Retinal pigment epithelial cell (primary cell): ENCODE measurements around the gene DBH.
"Not testable (repeated sequence)": the region's sequence is repeated elsewhere in the genome, so short reads cannot be mapped to it uniquely, and the experiment has no call there.

ENCODE experiments used
- DNase-seq: peaks from one replicate; pipeline ENCODE4 v3.0.0-alpha.2; 2010; ENCODE audit warnings: low read depth
- H3K4me3 ChIP-seq: 2 replicates; pipeline ENCODE4 v1.5.1; 2011; ENCODE audit warnings: mild to moderate bottlenecking, low read length, control low read depth, moderate library complexity
- TF ChIP-seq, protein P1 (sequence below): conservative IDR thresholded peaks from 2 replicates; pipeline ENCODE4 v1.5.1; 2011; ENCODE audit warnings: low read depth, low read length, control low read depth, inconsistent platforms

Gene DBH

DNA sequence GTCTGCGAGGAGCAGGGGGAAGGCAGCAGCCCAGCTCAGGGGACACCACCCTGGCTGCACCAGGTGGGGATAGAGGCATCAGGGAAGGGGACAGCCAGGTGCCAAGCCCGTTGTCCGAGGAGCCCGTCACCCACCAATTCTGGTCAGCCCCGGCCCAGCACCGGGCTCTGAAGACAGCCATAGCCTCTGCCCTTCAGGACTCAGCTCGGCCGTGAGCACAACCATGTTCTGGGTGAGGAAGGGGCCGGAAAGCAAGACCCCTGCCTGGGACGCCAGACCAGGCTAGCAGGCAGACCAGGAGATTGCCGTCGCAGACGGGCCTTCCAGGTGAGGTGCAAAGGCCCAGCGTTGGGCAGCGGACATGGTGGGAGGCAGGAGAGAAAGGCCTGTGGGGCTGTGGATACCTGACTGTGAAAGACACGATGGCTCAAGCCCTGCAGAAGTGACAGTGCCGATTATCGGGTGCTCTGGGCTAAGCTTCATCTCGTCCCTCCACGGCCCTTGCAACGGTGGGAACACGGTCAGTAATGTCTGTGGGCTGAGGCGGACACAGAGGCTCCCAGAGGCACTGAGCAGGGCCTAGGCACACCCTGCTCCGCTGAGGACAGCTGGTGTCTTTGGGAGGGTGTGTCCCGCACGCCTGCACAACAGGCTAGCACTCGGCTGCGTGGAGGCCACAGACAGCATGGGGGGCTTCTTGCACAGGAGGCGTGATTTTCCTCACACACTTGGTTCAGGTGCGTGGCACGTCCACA is 36.5 kb downstream of the DBH start:
- DNase-seq: no peak
- TF ChIP-seq, protein P1, sequence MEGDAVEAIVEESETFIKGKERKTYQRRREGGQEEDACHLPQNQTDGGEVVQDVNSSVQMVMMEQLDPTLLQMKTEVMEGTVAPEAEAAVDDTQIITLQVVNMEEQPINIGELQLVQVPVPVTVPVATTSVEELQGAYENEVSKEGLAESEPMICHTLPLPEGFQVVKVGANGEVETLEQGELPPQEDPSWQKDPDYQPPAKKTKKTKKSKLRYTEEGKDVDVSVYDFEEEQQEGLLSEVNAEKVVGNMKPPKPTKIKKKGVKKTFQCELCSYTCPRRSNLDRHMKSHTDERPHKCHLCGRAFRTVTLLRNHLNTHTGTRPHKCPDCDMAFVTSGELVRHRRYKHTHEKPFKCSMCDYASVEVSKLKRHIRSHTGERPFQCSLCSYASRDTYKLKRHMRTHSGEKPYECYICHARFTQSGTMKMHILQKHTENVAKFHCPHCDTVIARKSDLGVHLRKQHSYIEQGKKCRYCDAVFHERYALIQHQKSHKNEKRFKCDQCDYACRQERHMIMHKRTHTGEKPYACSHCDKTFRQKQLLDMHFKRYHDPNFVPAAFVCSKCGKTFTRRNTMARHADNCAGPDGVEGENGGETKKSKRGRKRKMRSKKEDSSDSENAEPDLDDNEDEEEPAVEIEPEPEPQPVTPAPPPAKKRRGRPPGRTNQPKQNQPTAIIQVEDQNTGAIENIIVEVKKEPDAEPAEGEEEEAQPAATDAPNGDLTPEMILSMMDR: no peak
- no peak overlapping the region for H3K4me3 ChIP-seq

DNA sequence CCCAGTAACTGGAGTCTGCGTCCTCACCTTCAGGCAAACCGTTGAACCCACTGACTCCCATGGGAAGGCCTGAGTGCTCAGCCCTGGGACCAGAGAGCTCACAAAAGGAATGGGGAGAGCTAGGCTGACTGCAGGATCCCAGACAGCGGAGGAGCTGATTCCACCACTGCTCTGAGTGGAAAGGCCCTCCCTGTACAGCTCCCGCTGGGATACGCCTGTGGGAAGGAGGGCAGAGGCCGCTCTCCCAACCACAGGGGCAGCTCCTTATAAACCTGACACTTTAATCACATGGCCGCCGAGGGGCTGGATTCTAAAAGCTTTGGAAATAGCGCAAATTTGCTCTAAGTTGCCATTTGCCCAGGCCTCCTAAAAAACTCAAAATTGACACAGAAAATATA is 37.1 kb downstream of the DBH start:
- H3K4me3 ChIP-seq: no peak overlapping the region
- no peak for DNase-seq
- TF ChIP-seq, protein P1: no peak

DNA sequence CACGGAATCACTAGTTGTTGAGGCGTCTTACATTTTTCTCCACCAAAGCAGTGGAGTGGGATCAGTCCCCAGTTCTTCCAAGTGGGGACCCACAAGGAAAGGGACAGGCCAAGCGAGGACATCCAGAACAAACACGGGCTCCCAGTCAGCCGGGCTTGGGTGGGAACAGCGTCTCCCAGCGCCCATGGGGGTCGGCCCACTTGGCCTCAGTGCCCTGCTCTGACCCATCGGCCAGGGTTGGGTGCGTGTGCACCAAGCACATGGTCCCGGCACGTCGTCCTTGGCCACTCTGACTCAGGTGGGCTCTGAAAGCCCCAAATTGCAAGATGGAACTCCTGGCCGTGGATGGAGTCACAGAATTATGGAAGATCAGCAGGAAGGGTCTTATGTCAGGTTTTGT is 37.9 kb downstream of the DBH start:
- no peak overlapping the region for H3K4me3 ChIP-seq
- TF ChIP-seq, protein P1: no peak
- DNase-seq: no peak

DNA sequence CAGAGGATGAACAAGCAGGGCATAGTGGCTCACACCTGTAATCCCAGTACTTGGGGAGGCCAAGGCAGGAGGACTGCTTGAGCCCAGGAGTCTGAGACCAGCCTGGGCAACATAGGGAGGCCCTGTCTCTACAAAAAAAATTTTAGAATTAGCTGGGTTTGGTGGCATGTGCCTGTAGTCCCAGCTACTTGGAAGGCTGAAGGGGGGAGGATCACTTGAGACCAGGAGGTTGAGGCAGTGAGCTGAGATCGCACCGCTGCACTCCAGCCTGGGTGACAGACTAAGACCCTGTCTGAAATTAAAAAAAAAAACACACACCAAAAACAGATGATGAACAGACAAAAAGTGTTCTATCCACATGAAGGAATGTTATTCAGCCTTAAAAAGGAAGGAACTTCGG is 39.6 kb downstream of the DBH start:
- H3K4me3 ChIP-seq: not testable (repeated sequence)

DNA sequence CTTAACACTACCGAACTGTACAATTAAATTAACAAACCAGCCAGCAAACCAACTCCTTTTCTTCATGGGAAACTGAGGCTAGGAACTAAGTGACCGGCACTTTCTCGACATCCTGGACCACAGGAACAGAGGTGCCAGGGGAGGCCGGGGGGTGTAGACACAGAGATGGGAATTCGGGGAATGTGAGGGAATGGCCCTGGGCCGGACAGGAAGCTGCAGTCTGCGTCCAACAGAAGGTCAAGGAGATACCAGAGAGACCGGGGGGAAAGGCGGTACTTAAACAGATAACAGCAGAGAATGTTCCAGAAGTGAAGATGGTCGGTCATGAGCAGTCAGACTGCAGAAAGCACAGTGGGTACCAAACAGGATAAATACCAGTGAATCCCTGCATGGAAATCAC is 40.3 kb downstream of the DBH start:
- TF ChIP-seq, protein P1: no peak
- no peak overlapping the region for H3K4me3 ChIP-seq
- no peak for DNase-seq

More for the DNA sequence above, 39.6 kb downstream of the DBH start:
- DNase-seq: not testable (repeated sequence)

DNA sequence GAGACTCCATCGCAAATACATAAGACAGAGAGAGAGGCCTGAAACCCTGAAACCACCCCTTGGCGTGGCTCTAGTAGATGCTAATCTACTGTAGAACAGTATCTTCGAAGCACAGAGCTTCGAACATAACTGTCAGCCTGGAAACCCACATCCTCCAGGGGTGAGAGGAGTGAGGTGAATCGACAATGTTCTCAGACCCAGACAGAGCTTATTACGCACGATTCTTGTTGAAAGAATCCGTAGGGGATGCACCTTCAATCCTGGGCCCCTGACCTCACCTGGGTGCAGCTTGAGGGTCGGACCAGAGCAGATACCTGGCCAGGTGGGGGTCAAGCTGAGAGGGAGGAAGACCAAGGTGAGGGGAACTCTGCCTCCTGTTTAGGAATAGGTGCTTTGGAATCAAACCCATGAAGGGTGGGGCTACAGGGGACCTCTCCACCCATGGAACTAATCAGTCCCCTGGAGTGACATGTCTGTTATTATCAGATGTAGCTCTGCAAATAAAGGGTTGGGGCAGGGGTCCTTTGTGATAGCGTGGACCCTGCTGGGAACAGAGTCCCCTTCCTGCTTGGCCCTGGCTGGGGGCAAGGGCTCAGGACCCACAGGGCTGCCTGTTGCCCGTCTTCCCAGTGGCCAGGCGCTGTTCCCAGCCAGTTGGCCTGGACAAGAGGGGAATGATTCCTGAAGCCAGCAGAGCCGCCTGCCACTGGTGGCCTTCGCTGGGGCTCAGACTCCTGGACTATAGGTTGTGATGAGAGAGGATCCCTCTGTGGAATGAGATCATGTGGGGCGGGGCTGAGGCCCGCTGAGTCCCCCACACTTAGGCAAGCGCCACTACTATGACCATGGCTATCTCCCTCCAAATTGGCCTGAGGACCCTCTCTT is 41.2 kb downstream of the DBH start:
- DNase-seq: no peak
- TF ChIP-seq, protein P1: no peak

DNA sequence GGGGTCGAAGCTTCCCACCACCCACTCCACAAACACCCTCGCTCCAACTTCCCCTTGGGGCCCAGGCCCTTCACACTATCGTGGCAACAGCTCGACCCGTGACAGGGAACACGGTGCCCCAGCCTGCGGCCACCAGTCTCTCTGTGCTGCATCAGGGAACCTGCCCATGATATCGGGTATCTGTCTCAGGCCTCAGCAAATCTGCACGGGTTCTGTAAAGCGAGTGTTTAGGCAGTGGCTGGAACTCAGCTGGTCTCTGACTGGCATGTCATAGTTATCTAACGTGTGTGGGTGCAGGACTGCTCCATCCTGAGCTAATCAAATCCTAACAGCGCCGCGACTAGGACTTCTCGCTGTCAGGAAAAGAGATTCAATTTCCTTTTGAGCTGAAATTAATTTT is 42.9 kb downstream of the DBH start:
- no peak for DNase-seq
- no peak overlapping the region for H3K4me3 ChIP-seq
- TF ChIP-seq, protein P1: no peak

More for the DNA sequence above, 41.2 kb downstream of the DBH start:
- no peak overlapping the region for H3K4me3 ChIP-seq
